DMS153 (cell line): ENCODE results near the gene PRRX2.

Source experiments
- DNase-seq: peaks from one replicate; lab custom pipeline; 2025; lab: John Stamatoyannopoulos, UW

The PRRX2 gene

DNA sequence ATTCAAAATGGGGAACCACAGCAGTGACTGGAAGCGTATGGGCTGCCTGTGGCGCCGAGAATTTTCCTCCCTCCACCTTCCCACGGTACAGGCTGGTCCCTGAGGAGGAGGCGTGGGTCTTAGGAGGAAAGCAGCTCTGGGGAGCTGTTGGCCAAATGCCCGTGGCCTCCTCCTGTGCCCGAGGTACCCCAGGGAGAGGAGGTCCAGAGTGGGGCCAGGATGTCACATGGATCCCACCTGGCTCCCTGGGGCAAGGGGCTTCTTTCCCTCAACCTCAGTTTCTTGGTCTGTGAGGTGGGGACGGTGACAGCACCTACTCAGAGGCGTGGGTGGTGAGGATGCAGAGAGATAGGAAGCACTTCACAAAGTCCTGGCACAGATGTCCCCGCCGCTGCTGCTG is 16.5 kb downstream of the PRRX2 start:
- no peak for DNase-seq

- DNase-seq, result no peak
These were observed 16.9 kb downstream of the PRRX2 start for GRCh38 chr9:129682381-129682780.

DNA sequence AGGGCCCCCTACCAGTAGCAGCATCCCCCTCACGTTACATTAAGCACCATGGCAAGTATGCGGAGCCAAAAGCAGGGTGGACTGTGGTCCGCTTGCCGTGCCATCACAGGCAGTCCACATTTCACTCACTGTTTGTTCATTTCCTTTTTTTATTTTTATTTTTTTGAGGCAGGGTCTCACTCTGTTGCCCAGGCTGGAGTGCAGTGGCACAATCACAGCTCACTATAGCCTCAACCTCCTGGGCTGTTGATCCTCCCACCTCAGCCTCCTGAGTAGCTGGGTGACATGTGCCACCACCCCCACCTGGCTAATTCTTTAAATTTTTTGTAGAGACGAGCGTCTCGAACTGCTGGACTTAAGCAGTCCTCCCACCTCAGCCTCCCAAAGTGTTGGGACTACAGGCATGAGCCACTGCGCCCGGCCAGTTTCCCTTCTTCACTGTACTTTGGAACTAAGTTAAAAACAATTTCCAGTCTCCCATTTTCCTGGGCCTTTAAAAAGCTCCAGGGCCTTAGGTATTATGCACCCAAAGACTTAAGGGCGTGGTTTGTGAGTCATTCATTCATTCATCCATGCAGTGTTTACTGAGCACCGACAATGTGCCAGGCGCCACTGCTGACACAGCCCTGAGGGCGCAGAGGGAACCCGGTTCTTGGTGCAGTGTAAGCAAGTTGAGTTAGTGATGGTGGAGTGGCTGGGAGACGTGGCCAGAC is 19.9 kb downstream of the PRRX2 start:
- no peak for DNase-seq

- DNase-seq, result no peak
These were observed 20.4 kb downstream of the PRRX2 start for GRCh38 chr9:129685933-129686259.

GRCh38 chr9:129686736-129687135 is 21.3 kb downstream of the PRRX2 start:
- DNase-seq, result no peak

DNA sequence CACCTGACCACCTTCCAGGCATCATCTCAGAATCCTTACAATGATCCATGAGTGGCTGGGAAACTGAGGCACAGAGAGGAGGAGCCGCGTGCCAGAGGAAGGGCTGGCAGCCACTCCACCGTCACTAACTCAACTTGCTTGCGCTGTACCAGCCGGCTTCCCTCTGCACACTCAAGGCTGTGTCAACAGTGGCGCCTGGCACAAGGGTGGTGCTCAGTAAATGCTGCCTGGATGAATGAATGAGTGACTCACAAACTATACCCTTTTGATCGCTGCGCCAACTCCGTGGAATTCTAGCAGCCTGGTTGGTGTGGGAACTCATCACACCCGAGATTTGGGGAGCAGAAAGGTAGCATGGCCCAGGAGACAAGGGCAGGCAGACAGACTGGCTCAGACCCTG is 21.9 kb downstream of the PRRX2 start:
- DNase-seq, result no peak

DNA sequence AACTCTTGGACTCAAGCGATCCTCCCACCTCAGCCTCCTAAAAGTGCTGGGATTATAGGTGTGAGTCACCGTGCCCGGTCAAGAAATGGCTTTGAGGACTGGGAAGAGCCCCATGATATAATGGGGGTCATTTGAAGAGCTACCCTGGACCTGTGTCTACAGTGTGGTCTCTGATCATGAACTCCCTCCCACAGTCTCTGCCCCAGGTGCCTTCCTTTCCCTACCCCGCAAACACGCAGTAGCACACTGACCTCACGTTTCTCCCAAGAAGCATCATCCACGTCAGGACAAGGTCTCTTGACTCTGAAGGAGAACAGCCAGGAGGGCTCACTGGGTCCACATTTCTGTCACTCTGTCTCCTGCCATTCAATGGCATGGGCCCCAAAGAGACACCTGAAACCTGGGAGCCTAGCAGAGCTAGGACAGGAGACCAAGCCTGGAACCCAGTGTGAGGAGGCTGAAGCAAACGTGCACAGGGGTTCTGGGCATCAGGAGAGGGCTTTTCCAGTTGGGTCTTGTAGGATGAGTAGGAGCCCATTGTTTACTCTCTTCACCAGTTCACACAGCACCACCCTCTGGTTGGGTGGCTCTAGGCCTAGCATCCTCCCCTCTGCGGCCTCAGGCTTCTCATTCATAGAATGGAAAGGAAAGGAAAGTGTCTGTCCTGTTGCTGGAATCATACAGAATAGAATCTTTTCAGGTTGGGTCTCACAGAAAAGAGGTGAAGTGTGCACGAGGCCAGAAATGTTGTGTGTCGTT is 23.0 kb downstream of the PRRX2 start:
- DNase-seq, result no peak

- no peak for DNase-seq
These were observed 27.1 kb downstream of the PRRX2 start for GRCh38 chr9:129692534-129692933.

DNA sequence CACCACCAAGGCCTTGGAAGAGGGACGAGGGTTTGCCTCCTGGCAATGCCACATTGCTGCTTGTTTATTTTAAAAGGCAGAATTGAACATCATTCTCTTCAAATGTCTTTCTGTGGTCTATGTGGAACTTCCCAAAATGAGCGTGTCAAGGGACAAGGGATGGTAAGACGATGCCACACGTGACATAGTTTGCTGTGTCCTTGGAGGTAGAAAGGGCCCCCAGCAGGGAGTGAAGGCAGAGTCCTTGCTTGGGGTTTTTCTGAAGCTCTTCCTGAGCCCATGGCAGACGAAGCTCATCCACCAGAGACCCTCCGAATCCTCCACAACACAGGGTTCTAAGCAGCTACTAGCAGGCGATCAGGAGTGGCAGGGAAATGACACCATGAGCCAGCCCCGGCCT is 28.3 kb downstream of the PRRX2 start:
- DNase-seq, result no peak

GRCh38 chr9:129694243-129694646 is 28.8 kb downstream of the PRRX2 start:
- DNase-seq, result no peak

DNA sequence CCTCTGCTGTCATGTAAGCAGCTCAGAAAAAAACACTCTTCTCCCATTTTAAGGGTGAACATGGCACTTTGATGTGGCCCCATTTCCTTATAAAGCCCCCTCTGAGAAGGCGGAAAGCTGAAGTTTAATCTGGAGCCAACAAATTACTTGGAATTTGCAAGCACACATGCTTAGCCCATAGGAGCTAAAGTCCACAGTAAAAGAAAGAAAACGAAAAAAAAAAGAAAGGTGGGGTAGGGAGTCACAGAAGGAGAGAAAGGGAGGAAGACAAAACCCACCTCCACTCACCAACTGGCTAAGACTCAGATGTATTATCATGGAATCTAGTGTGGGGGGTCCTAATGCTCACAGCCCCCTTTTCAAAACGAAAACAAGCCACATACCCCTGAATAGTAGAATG is 30.4 kb downstream of the PRRX2 start:
- no peak for DNase-seq

GRCh38 chr9:129696944-129697655 is 31.7 kb downstream of the PRRX2 start:
- no peak for DNase-seq

DNA sequence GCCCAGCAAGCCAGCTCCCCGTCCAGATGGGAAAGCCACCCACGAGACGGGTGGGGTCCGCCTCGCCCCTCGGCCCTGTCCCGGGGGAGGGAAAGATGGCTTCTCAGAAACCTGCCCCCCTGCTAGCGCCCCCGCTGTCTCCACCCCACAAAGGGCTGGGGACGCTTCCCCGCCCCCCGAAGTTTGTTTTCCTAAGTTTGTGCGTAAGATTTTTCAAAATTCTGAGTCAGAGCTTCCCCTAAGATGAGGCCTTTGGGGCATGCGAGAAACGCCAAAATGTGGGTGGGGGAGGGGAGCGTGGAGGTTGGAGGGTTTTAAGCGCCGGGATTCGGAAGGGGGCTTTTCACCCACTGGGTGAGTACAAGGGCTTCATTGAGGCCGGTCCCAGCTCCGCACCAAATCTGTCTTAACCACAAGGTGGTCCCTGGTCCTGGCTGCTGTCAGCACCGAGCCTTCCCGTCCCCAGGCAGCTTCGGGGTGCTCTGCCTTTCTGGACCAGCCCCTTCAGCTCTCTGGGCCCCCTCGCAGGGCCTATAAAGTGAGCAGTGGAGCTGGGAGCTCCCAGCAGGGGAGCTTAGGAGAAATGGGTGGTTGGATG is 32.3 kb downstream of the PRRX2 start:
- no peak for DNase-seq

GRCh38 chr9:129698254-129698757 is 32.9 kb downstream of the PRRX2 start:
- no peak for DNase-seq

- no peak for DNase-seq
These were observed 35.6 kb downstream of the PRRX2 start for GRCh38 chr9:129701054-129701453.

- no peak for DNase-seq
These were observed 36.1 kb downstream of the PRRX2 start for GRCh38 chr9:129701549-129701948.

- no peak for DNase-seq
These were observed 37.4 kb downstream of the PRRX2 start for GRCh38 chr9:129702589-129703520.

- DNase-seq, result no peak
These were observed 38.4 kb downstream of the PRRX2 start for GRCh38 chr9:129703667-129704355.

DNA sequence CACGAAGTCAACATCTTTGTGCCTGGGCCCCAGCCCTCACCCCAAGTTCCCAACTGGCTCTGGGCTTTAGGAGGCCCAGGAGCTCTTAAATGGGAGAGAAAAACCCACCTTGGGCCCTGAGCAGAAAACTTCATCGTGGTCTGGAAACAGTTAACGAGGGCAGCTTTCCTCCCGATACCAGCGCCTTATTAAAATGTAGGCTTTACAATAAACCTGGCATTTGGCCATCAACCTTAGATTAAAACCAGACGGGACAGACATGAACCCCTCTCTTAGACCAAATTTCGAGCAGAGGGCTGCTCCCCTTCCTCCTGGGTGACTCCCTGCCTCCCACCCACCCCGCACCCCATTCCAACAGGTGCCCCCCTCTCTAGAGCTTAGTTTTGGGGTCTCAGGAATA is 39.4 kb downstream of the PRRX2 start:
- DNase-seq, result no peak

GRCh38 chr9:129708793-129709192 is 43.3 kb downstream of the PRRX2 start:
- no peak for DNase-seq
